ENCODE results near the gene PEPD. TPM values are rescaled to one million over a fixed set of nuclear protein-coding genes. Genes with fewer than 3 reads are reported as not detected.
A peak's percentile ranks its signal among the peaks of the same experiment; 100 is the strongest.

PEPD gene
- total RNA-seq, 5 donors from 2014 or later (not counting 1 experiment from before 2014, with no cell fraction given) = 23.5 to 38.8 (median 31.8) TPM

- Histone ChIP-seq H3K27ac (ENCODE audit: low read length) (no peak overlapping the region), H3K36me3 (ENCODE audit: control insufficient read depth in 2 of 2, extremely low read depth in 1 of 2, insufficient read depth in 1 of 2, low read length in 1 of 2) (peaks cover 0 to 4% of the 10 kb centered on the region in 2 donors), H3K27me3 (replicated peaks in 1 of 2; ENCODE audit: control insufficient read depth in 2 of 2, extremely low read depth in 1 of 2, insufficient read depth in 2 of 2, low read length in 1 of 2) (no peaks in the 10 kb centered on the region), H3K4me1 (ENCODE audit: control insufficient read depth in 1 of 2, extremely low read depth in 1 of 2, insufficient read depth in 2 of 2, low read length in 2 of 2) (no peaks in the 10 kb centered on the region), H3K9me3 (no peaks in the 10 kb centered on the region), H3K4me3 (ENCODE audit: control insufficient read depth in 1 of 2, extremely low read depth in 1 of 2, low read length in 1 of 2) (no peak overlapping the region)
- Mint-ChIP-seq H3K27ac (no peak overlapping the region), H3K27me3 (no peaks in the 10 kb centered on the region), H3K4me3 (no peak overlapping the region), H3K9me3 (no peaks in the 10 kb centered on the region), H3K36me3 (peaks cover 16% of the 10 kb centered on the region), H3K4me1 (peaks cover 0 to 2% (median 0%) of the 10 kb centered on the region in 3 donors)
- ChIA-PET CTCF (no interaction called here), POLR2A (no interaction called here)
- 98% methylated on average over 9 of the region's 13 CpGs for WGBS (ENCODE audit: insufficient coverage)
- peak in 1 of 35 experiments; percentile 19 for DNase-seq
- ATAC-seq (replicated peaks in 1 of 4) = no peak
Measured at GRCh38 chr19:33471111-33471996, 50.2 kb downstream of the PEPD start.

DNA sequence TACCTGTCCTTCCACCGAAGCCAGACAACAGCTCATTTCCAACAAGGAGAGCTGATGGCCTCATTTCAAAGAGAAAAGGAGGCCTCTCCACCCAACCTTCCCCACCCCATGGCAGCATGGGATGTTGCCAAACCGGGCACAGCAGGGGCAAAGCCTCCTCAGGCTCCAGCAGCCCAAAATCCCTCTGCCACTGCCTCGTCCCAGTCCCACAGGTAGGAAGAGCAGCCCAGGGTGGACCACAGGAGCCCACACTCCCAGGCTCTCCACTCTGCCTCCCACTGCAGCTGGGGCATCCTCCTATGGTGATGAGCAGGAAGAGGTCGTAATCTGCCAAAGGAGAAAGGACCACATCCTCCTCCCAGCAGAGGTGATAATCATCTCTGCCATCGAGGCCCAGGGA lies 50.9 kb downstream of the PEPD start:
- no peaks in the 10 kb centered on the region for H3K27me3 Mint-ChIP-seq
- H3K27ac Mint-ChIP-seq = no peak overlapping the region
- H3K4me1 ChIP-seq (ENCODE audit: control insufficient read depth in 1 of 2, extremely low read depth in 1 of 2, insufficient read depth in 2 of 2, low read length in 2 of 2) = no peaks in the 10 kb centered on the region
- H3K36me3 Mint-ChIP-seq = peaks cover 14% of the 10 kb centered on the region
- H3K4me3 ChIP-seq (ENCODE audit: control insufficient read depth in 1 of 2, extremely low read depth in 1 of 2, low read length in 1 of 2) = no peak overlapping the region
- POLR2A ChIA-PET = no interaction called here
- H3K27me3 ChIP-seq (replicated peaks in 1 of 2; ENCODE audit: control insufficient read depth in 2 of 2, extremely low read depth in 1 of 2, insufficient read depth in 2 of 2, low read length in 1 of 2) = no peaks in the 10 kb centered on the region
- DNase-seq (peak in 1 of 35 experiments; percentile 15), ATAC-seq (replicated peaks in 1 of 4) (no peak)
- H3K27ac ChIP-seq (ENCODE audit: low read length) = no peak overlapping the region
- 88% methylated on average over 1 of the region's 5 CpGs for WGBS (ENCODE audit: insufficient coverage)
- no peaks in the 10 kb centered on the region for H3K9me3 Mint-ChIP-seq
- no peak overlapping the region for H3K4me3 Mint-ChIP-seq
- peaks cover 0 to under 1% (median 0%) of the 10 kb centered on the region in 3 donors for H3K4me1 Mint-ChIP-seq
- CTCF ChIA-PET = no interaction called here
- no peaks in the 10 kb centered on the region for H3K9me3 ChIP-seq
- peaks cover 0 to 4% of the 10 kb centered on the region in 2 donors for H3K36me3 ChIP-seq (ENCODE audit: control insufficient read depth in 2 of 2, extremely low read depth in 1 of 2, insufficient read depth in 1 of 2, low read length in 1 of 2)

DNA sequence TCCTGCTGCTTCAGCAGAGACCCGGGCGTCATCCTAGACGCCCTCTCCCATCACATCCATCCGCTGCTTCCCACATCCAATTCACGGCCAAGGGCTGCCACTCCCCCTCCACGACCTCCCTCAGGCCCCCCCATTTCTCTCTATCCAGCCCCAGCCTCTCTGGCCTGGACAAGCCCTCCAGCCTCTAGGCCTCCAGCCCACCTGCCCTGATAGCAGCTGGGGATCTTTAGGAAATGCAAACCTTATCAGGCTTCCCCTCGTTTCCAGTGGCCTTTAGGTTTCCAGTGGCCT lies 51.6 kb downstream of the PEPD start:
- DNase-seq (peak in 1 of 35 experiments; percentile 21), ATAC-seq (replicated peaks in 1 of 4) (no peak)
- ChIA-PET POLR2A (no interaction called here), CTCF (no interaction called here)
- H3K27me3 ChIP-seq (replicated peaks in 1 of 2; ENCODE audit: control insufficient read depth in 2 of 2, extremely low read depth in 1 of 2, insufficient read depth in 2 of 2, low read length in 1 of 2) = no peaks in the 10 kb centered on the region
- H3K4me1 ChIP-seq (ENCODE audit: control insufficient read depth in 1 of 2, extremely low read depth in 1 of 2, insufficient read depth in 2 of 2, low read length in 2 of 2) = no peaks in the 10 kb centered on the region
- Mint-ChIP-seq H3K4me1 (no peaks in the 10 kb centered on the region), H3K36me3 (peaks cover 14% of the 10 kb centered on the region), H3K27ac (no peak overlapping the region), H3K27me3 (no peaks in the 10 kb centered on the region), H3K4me3 (no peak overlapping the region), H3K9me3 (no peaks in the 10 kb centered on the region)
- H3K27ac ChIP-seq (ENCODE audit: low read length) = no peak overlapping the region
- H3K4me3 ChIP-seq (ENCODE audit: control insufficient read depth in 1 of 2, extremely low read depth in 1 of 2, low read length in 1 of 2) = no peak overlapping the region
- H3K9me3 ChIP-seq = no peaks in the 10 kb centered on the region
- WGBS (ENCODE audit: insufficient coverage) = 92% methylated on average over 7 of the region's 7 CpGs
- H3K36me3 ChIP-seq (ENCODE audit: control insufficient read depth in 2 of 2, extremely low read depth in 1 of 2, insufficient read depth in 1 of 2, low read length in 1 of 2) = peaks cover 0 to 4% of the 10 kb centered on the region in 2 donors

DNA sequence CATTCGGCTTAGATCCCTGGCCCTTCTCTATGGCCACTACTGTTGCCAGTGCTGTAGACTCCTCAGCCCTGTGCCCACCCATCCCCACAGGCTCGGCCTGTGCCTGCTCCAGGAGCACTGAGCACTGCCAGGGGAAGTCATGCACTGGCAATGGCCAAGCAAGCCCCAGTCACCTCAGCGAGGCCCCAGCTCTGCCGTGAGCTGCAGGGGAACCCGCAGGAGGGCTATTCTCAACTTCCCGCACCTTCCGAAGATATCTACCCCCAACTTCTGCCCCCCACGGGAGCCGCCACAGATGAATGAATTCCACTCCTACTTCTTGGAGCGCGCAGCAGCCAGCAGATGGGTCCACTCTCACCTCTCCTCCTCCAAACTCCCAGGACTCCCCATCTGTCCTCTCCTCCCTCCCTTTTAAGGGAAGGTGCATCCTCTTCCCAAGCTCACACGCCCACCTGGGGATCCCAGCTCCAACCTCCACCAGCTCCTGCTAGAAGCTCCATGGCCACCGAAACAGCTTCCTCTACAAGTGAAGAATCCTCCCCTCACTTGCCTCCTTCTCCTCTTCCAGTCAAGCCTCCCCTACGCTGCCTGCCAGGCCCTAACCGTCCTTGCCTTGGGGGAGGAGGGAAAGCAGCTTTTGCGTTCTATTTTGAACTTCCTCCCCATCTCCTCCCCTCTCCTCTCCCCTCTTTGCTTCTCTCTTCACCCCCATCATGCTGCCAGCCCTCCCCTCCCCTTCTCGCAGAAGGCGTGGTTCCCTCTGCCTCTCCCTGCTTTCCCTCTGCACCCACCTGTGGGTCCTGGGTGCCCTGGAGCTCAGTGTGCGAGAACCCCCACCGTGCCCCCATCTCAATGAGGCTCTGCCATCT lies 52.2 kb downstream of the PEPD start:
- Histone ChIP-seq H3K27ac (ENCODE audit: low read length) (no peak overlapping the region), H3K4me1 (ENCODE audit: control insufficient read depth in 1 of 2, extremely low read depth in 1 of 2, insufficient read depth in 2 of 2, low read length in 2 of 2) (no peaks in the 10 kb centered on the region), H3K9me3 (no peaks in the 10 kb centered on the region), H3K4me3 (ENCODE audit: control insufficient read depth in 1 of 2, extremely low read depth in 1 of 2, low read length in 1 of 2) (no peak overlapping the region), H3K36me3 (ENCODE audit: control insufficient read depth in 2 of 2, extremely low read depth in 1 of 2, insufficient read depth in 1 of 2, low read length in 1 of 2) (peaks cover 0 to 4% of the 10 kb centered on the region in 2 donors), H3K27me3 (replicated peaks in 1 of 2; ENCODE audit: control insufficient read depth in 2 of 2, extremely low read depth in 1 of 2, insufficient read depth in 2 of 2, low read length in 1 of 2) (no peaks in the 10 kb centered on the region)
- 96% methylated on average over 17 of the region's 20 CpGs for WGBS (ENCODE audit: insufficient coverage)
- DNase-seq (peak in 1 of 35 experiments; percentile 9), ATAC-seq (replicated peaks in 1 of 4) (no peak)
- no peak overlapping the region for H3K27ac Mint-ChIP-seq
- H3K36me3 Mint-ChIP-seq = peaks cover 13% of the 10 kb centered on the region
- no peaks in the 10 kb centered on the region for H3K27me3 Mint-ChIP-seq
- no peak overlapping the region for H3K4me3 Mint-ChIP-seq
- CTCF ChIA-PET = no interaction called here
- no peaks in the 10 kb centered on the region for H3K4me1 Mint-ChIP-seq
- POLR2A ChIA-PET = no interaction called here
- no peaks in the 10 kb centered on the region for H3K9me3 Mint-ChIP-seq

DNA sequence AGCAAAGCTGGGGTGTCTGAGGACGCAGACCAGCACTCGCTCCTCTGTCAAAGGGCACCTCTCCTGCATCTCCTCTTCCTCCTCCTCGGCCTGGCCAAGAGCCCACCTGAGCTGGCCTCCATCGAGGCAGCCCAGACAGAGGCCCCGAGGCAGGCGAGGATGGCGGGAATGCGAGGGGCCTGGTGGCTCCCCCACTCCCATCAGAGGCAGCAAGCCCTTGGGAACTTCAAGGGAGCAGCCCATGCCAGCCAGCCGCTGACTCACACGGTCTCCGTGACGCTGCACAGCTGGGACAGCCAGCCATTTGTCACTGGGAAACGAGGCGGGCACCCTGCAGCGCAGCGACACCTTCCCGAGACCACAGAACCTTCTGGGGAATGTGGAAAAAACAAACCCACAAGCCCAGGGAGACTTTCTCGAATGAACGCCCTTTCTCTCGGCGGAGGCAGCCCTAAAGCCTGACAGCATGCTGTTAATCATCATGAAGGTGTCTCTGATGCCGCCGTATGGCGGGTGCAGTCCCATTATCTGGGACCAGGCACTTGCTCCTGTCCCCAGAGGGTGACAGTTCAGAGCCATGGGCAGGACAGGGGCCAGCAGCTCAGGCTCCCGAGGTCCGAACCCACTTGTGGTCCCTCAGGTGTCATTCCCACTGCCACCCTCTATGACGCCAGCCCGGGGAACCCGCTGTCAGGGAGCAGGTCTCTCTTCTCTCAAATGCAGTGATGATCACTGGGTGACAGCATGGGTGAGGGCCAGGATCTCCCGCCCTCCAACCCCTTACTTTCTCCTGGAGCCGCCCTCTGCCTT lies 53.0 kb downstream of the PEPD start:
- POLR2A ChIA-PET = no interaction called here
- no peak overlapping the region for H3K4me3 ChIP-seq (ENCODE audit: control insufficient read depth in 1 of 2, extremely low read depth in 1 of 2, low read length in 1 of 2)
- H3K36me3 ChIP-seq (ENCODE audit: control insufficient read depth in 2 of 2, extremely low read depth in 1 of 2, insufficient read depth in 1 of 2, low read length in 1 of 2) = peaks cover 3 to 4% of the 10 kb centered on the region in 2 donors
- no peak overlapping the region for H3K27ac Mint-ChIP-seq
- no peaks in the 10 kb centered on the region for H3K4me1 Mint-ChIP-seq
- WGBS (ENCODE audit: insufficient coverage) = 90% methylated on average over 28 of the region's 31 CpGs
- CTCF ChIA-PET = no interaction called here
- ATAC-seq (replicated peaks in 1 of 4) (no peak), DNase-seq (peak in 1 of 35 experiments; percentile 14)
- peaks cover 11% of the 10 kb centered on the region for H3K36me3 Mint-ChIP-seq
- no peaks in the 10 kb centered on the region for H3K9me3 Mint-ChIP-seq
- no peaks in the 10 kb centered on the region for H3K9me3 ChIP-seq
- H3K27me3 Mint-ChIP-seq = no peaks in the 10 kb centered on the region
- no peaks in the 10 kb centered on the region for H3K4me1 ChIP-seq (ENCODE audit: control insufficient read depth in 1 of 2, extremely low read depth in 1 of 2, insufficient read depth in 2 of 2, low read length in 2 of 2)
- H3K27ac ChIP-seq (ENCODE audit: low read length) = no peak overlapping the region
- H3K27me3 ChIP-seq (replicated peaks in 1 of 2; ENCODE audit: control insufficient read depth in 2 of 2, extremely low read depth in 1 of 2, insufficient read depth in 2 of 2, low read length in 1 of 2) = no peaks in the 10 kb centered on the region
- H3K4me3 Mint-ChIP-seq = no peak overlapping the region

DNA sequence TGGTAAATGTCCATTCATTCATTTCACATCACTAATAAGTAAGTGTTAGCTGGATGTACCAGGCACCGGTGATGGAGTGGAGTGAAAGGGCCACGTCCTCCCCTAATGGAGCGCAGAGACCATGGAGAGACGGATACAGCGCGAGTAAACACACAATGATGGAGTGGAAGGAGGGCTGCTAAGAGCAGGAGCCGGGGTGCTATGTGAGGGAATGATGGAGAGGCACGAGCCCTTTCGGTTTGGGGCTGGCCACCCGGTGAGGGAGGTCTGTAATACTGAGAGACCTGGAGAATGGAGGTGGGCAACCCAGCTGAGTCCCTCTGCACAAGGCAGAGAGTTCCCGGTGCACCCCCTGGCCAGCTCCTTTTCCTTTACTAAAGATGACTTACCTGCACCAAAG lies 53.7 kb downstream of the PEPD start:
- CTCF ChIA-PET = no interaction called here
- POLR2A ChIA-PET = no interaction called here
- H3K27me3 ChIP-seq (replicated peaks in 1 of 2; ENCODE audit: control insufficient read depth in 2 of 2, extremely low read depth in 1 of 2, insufficient read depth in 2 of 2, low read length in 1 of 2) = no peaks in the 10 kb centered on the region
- no peaks in the 10 kb centered on the region for H3K4me1 Mint-ChIP-seq
- no peak overlapping the region for H3K4me3 Mint-ChIP-seq
- ATAC-seq (replicated peaks in 1 of 4) = no peak
- 100% methylated on average over 9 of the region's 11 CpGs for WGBS (ENCODE audit: insufficient coverage)
- no peaks in the 10 kb centered on the region for H3K4me1 ChIP-seq (ENCODE audit: control insufficient read depth in 1 of 2, extremely low read depth in 1 of 2, insufficient read depth in 2 of 2, low read length in 2 of 2)
- H3K27ac ChIP-seq (ENCODE audit: low read length) = no peak overlapping the region
- no peak overlapping the region for H3K4me3 ChIP-seq (ENCODE audit: control insufficient read depth in 1 of 2, extremely low read depth in 1 of 2, low read length in 1 of 2)
- H3K9me3 Mint-ChIP-seq = no peaks in the 10 kb centered on the region
- no peak overlapping the region for H3K27ac Mint-ChIP-seq
- peak in 1 of 35 experiments; percentile 21 for DNase-seq
- H3K36me3 ChIP-seq (ENCODE audit: control insufficient read depth in 2 of 2, extremely low read depth in 1 of 2, insufficient read depth in 1 of 2, low read length in 1 of 2) = peaks cover 4 to 7% of the 10 kb centered on the region in 2 donors
- H3K36me3 Mint-ChIP-seq = peaks cover 11% of the 10 kb centered on the region
- H3K27me3 Mint-ChIP-seq = no peaks in the 10 kb centered on the region
- no peaks in the 10 kb centered on the region for H3K9me3 ChIP-seq

Data from T-cell (primary cell).